MM.1S (cell line): ENCODE results near the gene OCRL.
A peak's percentile ranks its signal among the peaks of the same experiment; 100 is the strongest.

Source experiments
- DNase-seq: peaks from one replicate; pipeline ENCODE4 v3.0.0-alpha.2; 2015
- H2AFZ ChIP-seq: fragments of 300-600 bp; sonication (generic); 2 replicates; pipeline ENCODE4 v1.6.0; 2016; ENCODE audit warnings: antibody characterized with exemption, low read length
- H3F3A ChIP-seq: fragments of 300-600 bp; sonication (generic); 2 replicates; pipeline ENCODE4 v1.6.1; 2016; ENCODE audit warnings: mild to moderate bottlenecking, antibody characterized with exemption, low read length, moderate library complexity, mixed read lengths; ENCODE audit not compliant: insufficient read depth
- H3K27ac ChIP-seq: fragments of 300-600 bp; sonication (generic); 2 replicates; pipeline ENCODE4 v1.5.1; 2016; ENCODE audit warnings: mild to moderate bottlenecking, low read length
- H3K27me3 ChIP-seq: fragments of 300-600 bp; sonication (generic); replicated peaks from 2 replicates; pipeline ENCODE4 v1.6.0; 2016; ENCODE audit warnings: low read length; ENCODE audit not compliant: insufficient read depth
- H3K36me3 ChIP-seq: fragments of 300-600 bp; sonication (generic); replicated peaks from 2 replicates; pipeline ENCODE4 v1.6.1; 2016; ENCODE audit warnings: mild to moderate bottlenecking, low read length, mixed read lengths; ENCODE audit not compliant: insufficient read depth
- H3K4me1 ChIP-seq: fragments of 300-600 bp; sonication (generic); 2 replicates; pipeline ENCODE4 v1.6.1; 2016; ENCODE audit warnings: low read length, mixed read lengths
- H3K4me2 ChIP-seq: fragments of 300-600 bp; sonication (generic); 2 replicates; pipeline ENCODE4 v1.6.0; 2016; ENCODE audit warnings: low read depth, low read length
- H3K4me3 ChIP-seq: fragments of 300-600 bp; sonication (generic); 2 replicates; pipeline ENCODE4 v1.5.1; 2016; ENCODE audit warnings: low read length, mixed read lengths
- H3K79me2 ChIP-seq: fragments of 300-600 bp; sonication (generic); 2 replicates; pipeline ENCODE4 v1.6.1; 2016; ENCODE audit warnings: mixed run types, low read length, mixed read lengths
- H3K9ac ChIP-seq: fragments of 300-600 bp; sonication (generic); 2 replicates; pipeline ENCODE4 v1.6.1; 2016; ENCODE audit warnings: low read length, mixed read lengths
- H3K9me2 ChIP-seq: fragments of 300-600 bp; sonication (generic); replicated peaks from 2 replicates; pipeline ENCODE4 v1.6.1; 2016; ENCODE audit warnings: mild to moderate bottlenecking, low read length, mixed read lengths; ENCODE audit not compliant: insufficient read depth
- H3K9me3 ChIP-seq: fragments of 300-600 bp; sonication (generic); replicated peaks from 2 replicates; pipeline ENCODE4 v1.6.1; 2016; ENCODE audit warnings: mild to moderate bottlenecking, low read length, mixed read lengths; ENCODE audit not compliant: insufficient read depth
- H4K20me1 ChIP-seq: fragments of 300-600 bp; sonication (generic); 2 replicates; pipeline ENCODE4 v1.6.1; 2016; ENCODE audit warnings: mild to moderate bottlenecking, low read length, moderate library complexity, mixed read lengths; ENCODE audit not compliant: insufficient read depth
- CTCF ChIP-seq: fragments of 300-600 bp; sonication (generic); IDR thresholded peaks from 2 replicates; pipeline ENCODE4 v1.5.1; 2016; ENCODE audit warnings: antibody characterized with exemption, low read length, mixed read lengths
- EZH2 ChIP-seq: fragments of 300-600 bp; sonication (generic); optimal IDR thresholded peaks from 2 replicates; pipeline ENCODE3; 2017; ENCODE audit warnings: low read depth, mild to moderate bottlenecking, antibody characterized with exemption, low read length, mixed read lengths
- EZH2phosphoT487 ChIP-seq: fragments of 300-600 bp; sonication (generic); IDR thresholded peaks from 2 replicates; pipeline ENCODE4 v1.6.1; 2018; ENCODE audit warnings: antibody characterized with exemption, low read length

Gene OCRL

GRCh38 chrX:129497146-129497843 is 42.8 kb upstream of the OCRL start:
- Histone ChIP-seq H3K9me2 (no peaks in the 10 kb centered on the region), H3K36me3 (no peaks in the 10 kb centered on the region), H3K4me2 (no peak overlapping the region), H3K9ac (no peak overlapping the region), H3K27ac (no peak overlapping the region), H3K4me1 (no peaks in the 10 kb centered on the region), H3K27me3 (no peaks in the 10 kb centered on the region), H2AFZ (no peak overlapping the region), H3K9me3 (no peaks in the 10 kb centered on the region), H3F3A (no peaks in the 10 kb centered on the region), H4K20me1 (no peaks in the 10 kb centered on the region), H3K4me3 (no peak overlapping the region), H3K79me2 (no peaks in the 10 kb centered on the region)
- TF ChIP-seq EZH2 (no peak), CTCF (no peak), EZH2phosphoT487 (no peak)
- DNase-seq = no peak

- no peaks in the 10 kb centered on the region for H3K36me3 ChIP-seq
- no peaks in the 10 kb centered on the region for H3K79me2 ChIP-seq
- no peak overlapping the region for H3K9ac ChIP-seq
- no peaks in the 10 kb centered on the region for H3F3A ChIP-seq
- H2AFZ ChIP-seq = no peak overlapping the region
- no peak overlapping the region for H3K27ac ChIP-seq
- no peaks in the 10 kb centered on the region for H4K20me1 ChIP-seq
- H3K9me2 ChIP-seq = no peaks in the 10 kb centered on the region
- no peak overlapping the region for H3K4me3 ChIP-seq
- H3K9me3 ChIP-seq = no peaks in the 10 kb centered on the region
- H3K4me2 ChIP-seq = no peak overlapping the region
- DNase-seq = no peak
- TF ChIP-seq EZH2phosphoT487 (no peak), EZH2 (no peak), CTCF (no peak)
- H3K27me3 ChIP-seq = no peaks in the 10 kb centered on the region
- H3K4me1 ChIP-seq = no peaks in the 10 kb centered on the region
These were observed 29.7 kb upstream of the OCRL start for GRCh38 chrX:129510331-129510730.

GRCh38 chrX:129511689-129512088 is 28.4 kb upstream of the OCRL start:
- no peak for TF ChIP-seq EZH2
- no peak for TF ChIP-seq CTCF
- TF ChIP-seq EZH2phosphoT487 = no peak
- Histone ChIP-seq H2AFZ (peak overlapping the region; percentile 45; the same call in 1 of the 2 replicates), H3K27ac (no peak overlapping the region), H3F3A (no peaks in the 10 kb centered on the region), H3K79me2 (no peaks in the 10 kb centered on the region), H3K9me2 (no peaks in the 10 kb centered on the region), H4K20me1 (no peaks in the 10 kb centered on the region), H3K27me3 (no peaks in the 10 kb centered on the region), H3K4me1 (no peaks in the 10 kb centered on the region), H3K9me3 (no peaks in the 10 kb centered on the region), H3K36me3 (no peaks in the 10 kb centered on the region), H3K4me2 (peak overlapping the region; percentile 52), H3K4me3 (peak overlapping the region; percentile 24), H3K9ac (no peak overlapping the region)
- no peak for DNase-seq
